AG20443 (cell line): ENCODE measurements around the gene SLC39A5.
"Not testable (repeated sequence)": the region's sequence is repeated elsewhere in the genome, so short reads cannot be mapped to it uniquely, and the experiment has no call there.

Source experiments
- DNase-seq: peaks from one replicate; pipeline ENCODE4 v3.0.0; 2012; ENCODE audit warnings: low spot score, mixed read lengths

The SLC39A5 gene

GRCh38 chr12:56278905-56279304 lies 49.1 kb downstream of the SLC39A5 start:
- DNase-seq: no peak

- no peak for DNase-seq
These were observed 51.0 kb downstream of the SLC39A5 start for GRCh38 chr12:56280849-56281248.

- DNase-seq: no peak
These were observed 52.2 kb downstream of the SLC39A5 start for GRCh38 chr12:56282030-56282429.

- no peak for DNase-seq
These were observed 52.7 kb downstream of the SLC39A5 start for GRCh38 chr12:56282579-56282978.

GRCh38 chr12:56284263-56284662 lies 54.4 kb downstream of the SLC39A5 start:
- not testable (repeated sequence) for DNase-seq

- no peak for DNase-seq
These were observed 56.4 kb downstream of the SLC39A5 start for GRCh38 chr12:56286044-56286830.
